CD14-positive monocyte (primary cell): ENCODE data around the gene DEGS2. TPM values are rescaled to one million over a fixed set of nuclear protein-coding genes. Genes with fewer than 3 reads are reported as not detected.

Experiments
- DNase-seq, 3 donors: peaks; one replicate each; pipeline ENCODE4 v3.0.0-alpha.2; 2011 to 2022
- H2AFZ ChIP-seq: 2 replicates; pipeline ENCODE4 v1.6.0; 2012; ENCODE audit warnings: mild to moderate bottlenecking, low read depth, low read length, inconsistent platforms; ENCODE audit not compliant: insufficient read depth, poor library complexity, severe bottlenecking
- H3K27ac ChIP-seq, 2 donors: 1 replicate in 1 of 2; 2 replicates in 1 of 2; pipeline ENCODE4 v1.5.1; 2012 to 2013; ENCODE audit warnings: low read length in 2 of 2, control low read depth in 1 of 2, inconsistent platforms in 1 of 2, low read depth in 1 of 2, mild to moderate bottlenecking in 1 of 2
- H3K27me3 ChIP-seq, 2 donors: one replicate each; pipeline versions ENCODE4 v1.6.0 to v1.6.1; 2011 to 2013; ENCODE audit warnings: low read length in 2 of 2; ENCODE audit not compliant: control insufficient read depth in 2 of 2, insufficient read depth in 2 of 2
- H3K36me3 ChIP-seq, 2 donors: replicated peaks in 1 of 2; 1 replicate in 1 of 2; 2 replicates in 1 of 2; pipeline versions ENCODE4 v1.5.1 to v1.6.1; 2012 to 2013; ENCODE audit warnings: low read length in 2 of 2, control low read depth in 1 of 2, inconsistent platforms in 1 of 2, mild to moderate bottlenecking in 1 of 2; ENCODE audit not compliant: insufficient read depth in 2 of 2, control insufficient read depth in 1 of 2
- H3K4me1 ChIP-seq, 2 donors: 1 replicate in 1 of 2; 2 replicates in 1 of 2; pipeline versions ENCODE4 v1.5.1 to v1.6.1; 2012 to 2013; ENCODE audit warnings: low read length in 2 of 2, control low read depth in 1 of 2, inconsistent platforms in 1 of 2, mild to moderate bottlenecking in 1 of 2, moderate library complexity in 1 of 2; ENCODE audit not compliant: insufficient read depth in 2 of 2, control insufficient read depth in 1 of 2
- H3K4me2 ChIP-seq: replicated peaks from 2 replicates; pipeline ENCODE3; 2012; ENCODE audit warnings: low read length, moderate library complexity, mild to moderate bottlenecking; ENCODE audit not compliant: poor library complexity, severe bottlenecking; ENCODE audit errors: extremely low read depth
- H3K4me3 ChIP-seq, 3 experiments: fragments of 200-600 bp in 1 of 3; sonication (generic) in 1 of 3; replicated peaks in 1 of 3; 1 replicate in 2 of 3; 2 replicates in 1 of 3; pipeline ENCODE4 v1.5.1; 2011 to 2013; ENCODE audit warnings: low read length in 3 of 3, mild to moderate bottlenecking in 3 of 3, control low read depth in 2 of 3, low read depth in 2 of 3, inconsistent platforms in 1 of 3, moderate library complexity in 1 of 3
- H3K79me2 ChIP-seq: 2 replicates; pipeline ENCODE4 v1.6.0; 2012; ENCODE audit warnings: mild to moderate bottlenecking, control low read depth, inconsistent platforms, low read length, moderate library complexity; ENCODE audit not compliant: insufficient read depth
- H3K9ac ChIP-seq: 2 replicates; pipeline ENCODE4 v1.6.0; 2017; ENCODE audit warnings: low read length, mild to moderate bottlenecking; ENCODE audit not compliant: insufficient read depth, poor library complexity, severe bottlenecking
- H3K9me3 ChIP-seq, 2 donors: replicated peaks in 1 of 2; 1 replicate in 1 of 2; 2 replicates in 1 of 2; pipeline versions ENCODE4 v1.5.1 to v1.6.1; 2012 to 2013; ENCODE audit warnings: low read length in 2 of 2, control low read depth in 1 of 2; ENCODE audit not compliant: control insufficient read depth in 1 of 2, insufficient read depth in 1 of 2
- H4K20me1 ChIP-seq: 2 replicates; pipeline ENCODE4 v1.6.0; 2012; ENCODE audit warnings: mild to moderate bottlenecking, low read length, control low read depth, moderate library complexity; ENCODE audit not compliant: insufficient read depth
- H3K27ac Mint-ChIP-seq, 7 donors: one replicate each; pipeline ENCODE4 v1.8.0; 2020; ENCODE audit warnings: mild to moderate bottlenecking in 7 of 7, mixed read lengths in 7 of 7, moderate library complexity in 6 of 7, inconsistent platforms in 2 of 7
- H3K27me3 Mint-ChIP-seq, 3 donors: one replicate each; pipeline ENCODE4 v1.8.0; 2021 to 2022; ENCODE audit warnings: low read depth in 3 of 3, mild to moderate bottlenecking in 3 of 3, mixed read lengths in 3 of 3, moderate library complexity in 3 of 3, inconsistent platforms in 1 of 3
- H3K36me3 Mint-ChIP-seq, 2 donors: one replicate each; pipeline ENCODE4 v1.8.0; 2020; ENCODE audit warnings: mixed read lengths in 2 of 2, inconsistent platforms in 1 of 2, mild to moderate bottlenecking in 1 of 2
- H3K4me1 Mint-ChIP-seq: one replicate; pipeline ENCODE4 v1.8.0; 2020; ENCODE audit warnings: mild to moderate bottlenecking, mixed read lengths
- H3K4me3 Mint-ChIP-seq, 2 donors: one replicate each; pipeline ENCODE4 v1.8.0; 2020; ENCODE audit warnings: mild to moderate bottlenecking in 2 of 2, mixed read lengths in 2 of 2, moderate library complexity in 1 of 2
- H3K9me3 Mint-ChIP-seq, 7 donors: one replicate each; pipeline ENCODE4 v1.8.0; 2020 to 2022; ENCODE audit warnings: mixed read lengths in 7 of 7, mild to moderate bottlenecking in 6 of 7, moderate library complexity in 6 of 7, inconsistent platforms in 2 of 7
- WGBS: methylation state at CpG from one replicate; pipeline ENCODE4 v1.1.5; 2013; ENCODE audit warnings: missing lambda C conversion rate; ENCODE audit not compliant: insufficient coverage; 5-methylcytosine and 5-hydroxymethylcytosine counted together
- intact Hi-C, 2 donors: fragments of 100-400 bp; cut with micrococcal nuclease; formaldehyde crosslinking; loops; one replicate each; pipeline versions ENCODE4 v1.15.0 to v1.15.1; 2023
- polyA plus RNA-seq, 3 donors: library from polyadenylated mRNA; depleted of rRNA in 1 of 3; unstranded in 2 of 3; stranded (reverse) in 1 of 3; fragments of 300-500 nt in 2 of 3; fragments of >200 nt in 1 of 3; fragmentation: Illumina TruSeq in 2 of 3; gene quantifications; 1 replicate in 2 of 3; 2 replicates in 1 of 3; pipeline ENCODE4 v1.2.3, GENCODE V29; 2012 to 2021
- TF ChIP-seq, protein P1 (sequence below): fragments of 200-600 bp; IDR thresholded peaks from one replicate; pipeline ENCODE4 v1.8.0; 2022; ENCODE audit warnings: antibody characterized with exemption, mild to moderate bottlenecking

The DEGS2 gene
- polyA plus RNA-seq, 3 donors: 0.07 to 0.36 TPM; not detected in 1

DNA sequence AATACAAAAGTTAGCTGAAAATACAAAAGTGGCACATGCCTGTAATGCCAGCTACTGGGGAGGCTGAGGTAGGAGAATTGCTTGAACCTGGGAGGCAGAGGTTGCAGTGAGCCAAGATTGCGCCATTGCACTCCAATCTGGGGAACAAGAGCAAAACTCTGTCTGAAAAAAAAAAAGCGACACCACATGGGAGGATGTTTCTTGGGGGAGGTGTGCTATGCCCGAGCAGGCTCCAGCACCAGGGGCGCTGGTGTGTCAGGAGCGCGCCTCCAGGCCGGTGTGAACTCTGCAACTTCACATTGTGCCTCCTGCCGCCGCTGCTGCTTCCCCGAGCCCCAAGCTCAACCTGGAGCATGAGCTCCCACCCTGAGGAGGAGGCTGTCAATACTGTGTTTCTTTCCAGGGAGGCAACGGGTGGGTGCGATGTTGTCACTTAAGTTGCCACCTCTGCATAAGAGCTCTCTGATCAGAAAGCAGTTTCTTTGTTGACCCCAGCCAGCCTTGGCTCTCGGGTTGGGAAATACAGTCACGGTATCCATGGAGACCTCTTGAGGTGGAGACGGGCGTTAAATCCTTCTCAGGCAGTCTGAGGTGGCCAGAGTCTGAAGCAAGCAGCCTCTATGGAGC, 18.9 kb downstream of the DEGS2 start:
- Mint-ChIP-seq H3K9me3 (no peaks in the 10 kb centered on the region), H3K27me3 (peaks cover 0 to 2% (median 0%) of the 10 kb centered on the region in 3 donors), H3K4me3 (no peak overlapping the region), H3K4me1 (peaks cover 16% of the 10 kb centered on the region), H3K27ac (no peak overlapping the region), H3K36me3 (peaks cover 50 to 54% of the 10 kb centered on the region in 2 donors)
- no peaks in the 10 kb centered on the region for H3K79me2 ChIP-seq
- WGBS: 60% methylated on average over 15 of the region's 16 CpGs
- no peak overlapping the region for H3K4me3 ChIP-seq
- TF ChIP-seq, protein P1, sequence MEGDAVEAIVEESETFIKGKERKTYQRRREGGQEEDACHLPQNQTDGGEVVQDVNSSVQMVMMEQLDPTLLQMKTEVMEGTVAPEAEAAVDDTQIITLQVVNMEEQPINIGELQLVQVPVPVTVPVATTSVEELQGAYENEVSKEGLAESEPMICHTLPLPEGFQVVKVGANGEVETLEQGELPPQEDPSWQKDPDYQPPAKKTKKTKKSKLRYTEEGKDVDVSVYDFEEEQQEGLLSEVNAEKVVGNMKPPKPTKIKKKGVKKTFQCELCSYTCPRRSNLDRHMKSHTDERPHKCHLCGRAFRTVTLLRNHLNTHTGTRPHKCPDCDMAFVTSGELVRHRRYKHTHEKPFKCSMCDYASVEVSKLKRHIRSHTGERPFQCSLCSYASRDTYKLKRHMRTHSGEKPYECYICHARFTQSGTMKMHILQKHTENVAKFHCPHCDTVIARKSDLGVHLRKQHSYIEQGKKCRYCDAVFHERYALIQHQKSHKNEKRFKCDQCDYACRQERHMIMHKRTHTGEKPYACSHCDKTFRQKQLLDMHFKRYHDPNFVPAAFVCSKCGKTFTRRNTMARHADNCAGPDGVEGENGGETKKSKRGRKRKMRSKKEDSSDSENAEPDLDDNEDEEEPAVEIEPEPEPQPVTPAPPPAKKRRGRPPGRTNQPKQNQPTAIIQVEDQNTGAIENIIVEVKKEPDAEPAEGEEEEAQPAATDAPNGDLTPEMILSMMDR: no peak
- no peak for DNase-seq
- intact Hi-C loops: no loop called here
- no peaks in the 10 kb centered on the region for H3K9me3 ChIP-seq
- H3K4me1 ChIP-seq: no peaks in the 10 kb centered on the region
- no peak overlapping the region for H2AFZ ChIP-seq
- H3K4me2 ChIP-seq: no peak overlapping the region
- H4K20me1 ChIP-seq: no peaks in the 10 kb centered on the region
- no peak overlapping the region for H3K27ac ChIP-seq
- H3K27me3 ChIP-seq: no peaks in the 10 kb centered on the region
- peaks cover 46 to 51% of the 10 kb centered on the region in 2 donors for H3K36me3 ChIP-seq
- no peak overlapping the region for H3K9ac ChIP-seq

DNA sequence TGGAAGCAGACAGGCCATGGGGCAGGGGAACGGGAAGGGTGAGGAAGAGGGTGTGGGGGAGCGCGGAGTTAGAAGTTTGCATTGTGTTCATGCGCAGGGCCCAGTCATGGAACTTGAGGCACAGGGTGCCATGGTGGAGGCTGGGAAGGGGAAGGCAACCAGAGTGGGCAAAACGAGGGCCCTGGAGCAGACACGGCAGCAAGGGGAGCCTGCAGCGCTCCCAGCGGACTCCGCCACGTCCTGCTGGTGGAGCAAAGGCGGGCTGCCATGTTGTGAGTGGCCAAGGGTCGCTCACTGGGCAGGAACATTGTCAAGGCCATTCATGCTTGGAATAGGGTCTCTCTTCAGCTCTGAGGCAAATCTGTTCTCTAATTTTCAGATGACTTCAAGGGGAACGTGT, 20.5 kb downstream of the DEGS2 start:
- Mint-ChIP-seq H3K27ac (peak overlapping the region in 1 of 7 donors; percentile 46), H3K4me1 (peaks cover 16% of the 10 kb centered on the region), H3K4me3 (no peak overlapping the region), H3K36me3 (peaks cover 62 to 64% of the 10 kb centered on the region in 2 donors), H3K27me3 (peaks cover 0 to 2% (median 0%) of the 10 kb centered on the region in 3 donors), H3K9me3 (no peaks in the 10 kb centered on the region)
- Histone ChIP-seq H3K27ac (no peak overlapping the region), H3K27me3 (no peaks in the 10 kb centered on the region), H3K36me3 (peaks cover 55 to 58% of the 10 kb centered on the region in 2 donors), H3K79me2 (no peaks in the 10 kb centered on the region), H4K20me1 (no peaks in the 10 kb centered on the region), H3K9me3 (no peaks in the 10 kb centered on the region), H3K4me2 (no peak overlapping the region), H3K4me1 (no peaks in the 10 kb centered on the region), H2AFZ (no peak overlapping the region), H3K4me3 (no peak overlapping the region), H3K9ac (no peak overlapping the region)
- intact Hi-C loops: no loop called here
- 93% methylated on average over 13 of the region's 13 CpGs for WGBS
- no peak for DNase-seq
- TF ChIP-seq, protein P1: no peak
